HEK293 (cell line): ENCODE data around the gene ITSN2.

Experiments
- CTCF ChIA-PET: fragments of 350-600 bp; formaldehyde crosslinking; extraction: SDS; loops from one replicate; lab custom pipeline; 2021; ENCODE audit warnings: antibody characterized with exemption; lab: Yijun Ruan, JAX
- POLR2A ChIA-PET: fragments of 300-600 bp; formaldehyde crosslinking; extraction: SDS; loops from one replicate; lab custom pipeline; 2020; ENCODE audit warnings: antibody characterized with exemption, inconsistent platforms; lab: Yijun Ruan, JAX
- H3K27ac ChIP-seq: fragments of 200-500 bp; sonication (Bioruptor generic); 2 replicates; pipeline ENCODE4 v1.5.1; 2014; ENCODE audit warnings: low read depth, low read length, control low read depth, inconsistent platforms; ENCODE audit errors: extremely low read depth
- H3K36me3 ChIP-seq, 2 experiments: fragments of 200-500 bp in 1 of 2; sonication (Bioruptor generic) in 1 of 2; 1 replicate in 1 of 2; 2 replicates in 1 of 2; pipeline ENCODE4 v1.5.1; 2014 to 2017; ENCODE audit warnings: inconsistent platforms in 2 of 2, low read length in 2 of 2; ENCODE audit not compliant: control insufficient read depth in 2 of 2, insufficient read depth in 1 of 2
- H3K4me1 ChIP-seq: fragments of 200-500 bp; sonication (Bioruptor generic); 2 replicates; pipeline ENCODE4 v1.5.1; 2014; ENCODE audit warnings: mild to moderate bottlenecking, low read length, inconsistent platforms; ENCODE audit not compliant: control insufficient read depth, insufficient read depth
- H3K4me3 ChIP-seq: 2 replicates; pipeline ENCODE4 v1.5.1; 2011; ENCODE audit warnings: low read depth, mild to moderate bottlenecking, control low read depth, low read length, moderate library complexity
- H3K9me3 ChIP-seq: fragments of 200-500 bp; sonication (Bioruptor generic); 2 replicates; pipeline ENCODE4 v1.5.1; 2014; ENCODE audit warnings: low read depth, low read length, inconsistent platforms; ENCODE audit not compliant: control insufficient read depth, insufficient read depth
- AEBP2 ChIP-seq: fragments of 450-650 bp; formaldehyde crosslinking; IDR thresholded peaks from 2 replicates; pipeline ENCODE4 v1.5.1; 2016; ENCODE audit warnings: missing biosample characterization, missing genetic modification characterization, borderline replicate concordance
- GLI2 ChIP-seq: fragments of 450-650 bp; formaldehyde crosslinking; IDR thresholded peaks from 2 replicates; pipeline ENCODE4; 2017; ENCODE audit warnings: missing biosample characterization, missing genetic modification characterization, low read depth, borderline replicate concordance
- IKZF3 ChIP-seq: fragments of 450-650 bp; IDR thresholded peaks from 2 replicates; pipeline ENCODE4 v1.5.0; 2018; ENCODE audit warnings: missing biosample characterization, mild to moderate bottlenecking, missing genetic modification characterization, moderate library complexity
- SCRT1 ChIP-seq: fragments of 450-650 bp; formaldehyde crosslinking; IDR thresholded peaks from 2 replicates; pipeline ENCODE4 v1.5.1; 2016; ENCODE audit warnings: missing biosample characterization, missing genetic modification characterization, borderline replicate concordance
- ZBTB7A ChIP-seq: fragments of 450-650 bp; formaldehyde crosslinking; IDR thresholded peaks from 2 replicates; pipeline ENCODE4 v1.5.1; 2016; ENCODE audit warnings: low read depth, missing biosample characterization, missing genetic modification characterization
- ZNF248 ChIP-seq: fragments of 450-650 bp; formaldehyde crosslinking; IDR thresholded peaks from 2 replicates; pipeline ENCODE4 v1.5.1; 2017; ENCODE audit warnings: missing biosample characterization, missing genetic modification characterization
- ZNF292 ChIP-seq: fragments of 450-650 bp; formaldehyde crosslinking; IDR thresholded peaks from 2 replicates; pipeline ENCODE4 v1.5.1; 2016; ENCODE audit warnings: low read depth, missing biosample characterization, missing genetic modification characterization, borderline replicate concordance
- ZNF302 ChIP-seq: fragments of 450-650 bp; formaldehyde crosslinking; IDR thresholded peaks from 2 replicates; pipeline ENCODE4 v1.5.1; 2016; ENCODE audit warnings: missing biosample characterization, missing genetic modification characterization, low read depth
- ZNF324 ChIP-seq: fragments of 450-650 bp; formaldehyde crosslinking; IDR thresholded peaks from 2 replicates; pipeline ENCODE4 v1.5.1; 2016; ENCODE audit warnings: missing biosample characterization, missing genetic modification characterization
- ZNF391 ChIP-seq: fragments of 450-650 bp; formaldehyde crosslinking; IDR thresholded peaks from 2 replicates; pipeline ENCODE4 v1.5.1; 2016; ENCODE audit warnings: low read depth, missing biosample characterization, missing genetic modification characterization, borderline replicate concordance
- ZNF398 ChIP-seq: fragments of 450-650 bp; formaldehyde crosslinking; IDR thresholded peaks from 2 replicates; pipeline ENCODE4 v1.5.1; 2017; ENCODE audit warnings: missing biosample characterization, missing genetic modification characterization
- ZNF510 ChIP-seq: fragments of 450-650 bp; formaldehyde crosslinking; IDR thresholded peaks from 2 replicates; pipeline ENCODE4 v1.5.1; 2018; ENCODE audit warnings: mild to moderate bottlenecking, missing genetic modification characterization, missing biosample characterization; ENCODE audit not compliant: insufficient replicate concordance
- ZNF544 ChIP-seq: fragments of 450-650 bp; formaldehyde crosslinking; IDR thresholded peaks from 2 replicates; pipeline ENCODE4 v1.5.0; 2017; ENCODE audit warnings: missing biosample characterization, missing genetic modification characterization
- ZNF610 ChIP-seq: fragments of 450-650 bp; formaldehyde crosslinking; IDR thresholded peaks from 2 replicates; pipeline ENCODE4 v1.5.1; 2016; ENCODE audit warnings: missing biosample characterization, missing genetic modification characterization, borderline replicate concordance
- ZNF660 ChIP-seq: fragments of 450-650 bp; IDR thresholded peaks from 2 replicates; pipeline ENCODE4 v1.5.1; 2018; ENCODE audit warnings: missing biosample characterization, mild to moderate bottlenecking, missing genetic modification characterization
- ZNF677 ChIP-seq: fragments of 450-650 bp; IDR thresholded peaks from 2 replicates; pipeline ENCODE4 v1.5.0; 2018; ENCODE audit warnings: missing biosample characterization, mild to moderate bottlenecking, missing genetic modification characterization, moderate library complexity
- ZNF792 ChIP-seq: fragments of 450-650 bp; formaldehyde crosslinking; IDR thresholded peaks from 2 replicates; pipeline ENCODE4 v1.5.1; 2016; ENCODE audit warnings: missing biosample characterization, missing genetic modification characterization
- TF ChIP-seq, protein P1 (sequence below): fragments of 450-650 bp; IDR thresholded peaks from 2 replicates; pipeline ENCODE4 v1.5.1; 2018; ENCODE audit warnings: missing biosample characterization, mild to moderate bottlenecking, missing genetic modification characterization
- TF ChIP-seq, protein P2 (sequence below): fragments of 450-650 bp; formaldehyde crosslinking; IDR thresholded peaks from 2 replicates; pipeline ENCODE4 v1.5.1; 2017; ENCODE audit warnings: missing biosample characterization, missing genetic modification characterization
- TF ChIP-seq, protein P3 (sequence below): fragments of 450-650 bp; formaldehyde crosslinking; IDR thresholded peaks from 2 replicates; pipeline ENCODE4 v1.5.1; 2016; ENCODE audit warnings: missing biosample characterization, missing genetic modification characterization, borderline replicate concordance
- TF ChIP-seq, protein P4 (sequence below): IDR thresholded peaks from 2 replicates; pipeline ENCODE4 v1.6.1; 2011; ENCODE audit warnings: mild to moderate bottlenecking, low read depth, low read length, borderline replicate concordance

ITSN2 gene

GRCh38 chr2:24365826-24366225 is 5.5 kb upstream of the ITSN2 start (continued):
- TF ChIP-seq, protein P1, sequence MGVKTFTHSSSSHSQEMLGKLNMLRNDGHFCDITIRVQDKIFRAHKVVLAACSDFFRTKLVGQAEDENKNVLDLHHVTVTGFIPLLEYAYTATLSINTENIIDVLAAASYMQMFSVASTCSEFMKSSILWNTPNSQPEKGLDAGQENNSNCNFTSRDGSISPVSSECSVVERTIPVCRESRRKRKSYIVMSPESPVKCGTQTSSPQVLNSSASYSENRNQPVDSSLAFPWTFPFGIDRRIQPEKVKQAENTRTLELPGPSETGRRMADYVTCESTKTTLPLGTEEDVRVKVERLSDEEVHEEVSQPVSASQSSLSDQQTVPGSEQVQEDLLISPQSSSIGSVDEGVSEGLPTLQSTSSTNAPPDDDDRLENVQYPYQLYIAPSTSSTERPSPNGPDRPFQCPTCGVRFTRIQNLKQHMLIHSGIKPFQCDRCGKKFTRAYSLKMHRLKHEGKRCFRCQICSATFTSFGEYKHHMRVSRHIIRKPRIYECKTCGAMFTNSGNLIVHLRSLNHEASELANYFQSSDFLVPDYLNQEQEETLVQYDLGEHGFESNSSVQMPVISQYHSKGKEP (tag by site-specific recombination) = no peak
- TF ChIP-seq ZNF391 = no peak
- no peak for TF ChIP-seq SCRT1 (tag by site-specific recombination)
- no peak for TF ChIP-seq GLI2 (tag by site-specific recombination)
- TF ChIP-seq ZNF610 (tag by site-specific recombination) = no peak
- TF ChIP-seq ZNF544 (tag by site-specific recombination) = no peak
- TF ChIP-seq ZNF248 = no peak
- TF ChIP-seq ZNF292 = no peak
- no peak for TF ChIP-seq ZNF510 (tag by site-specific recombination)

GRCh38 chr2:24365051-24365450 is 4.7 kb upstream of the ITSN2 start:
- Histone ChIP-seq H3K27ac (no peak overlapping the region), H3K4me3 (no peak overlapping the region), H3K36me3 (no peaks in the 10 kb centered on the region)
- CTCF ChIA-PET = no interaction called here
- TF ChIP-seq, protein P2, sequence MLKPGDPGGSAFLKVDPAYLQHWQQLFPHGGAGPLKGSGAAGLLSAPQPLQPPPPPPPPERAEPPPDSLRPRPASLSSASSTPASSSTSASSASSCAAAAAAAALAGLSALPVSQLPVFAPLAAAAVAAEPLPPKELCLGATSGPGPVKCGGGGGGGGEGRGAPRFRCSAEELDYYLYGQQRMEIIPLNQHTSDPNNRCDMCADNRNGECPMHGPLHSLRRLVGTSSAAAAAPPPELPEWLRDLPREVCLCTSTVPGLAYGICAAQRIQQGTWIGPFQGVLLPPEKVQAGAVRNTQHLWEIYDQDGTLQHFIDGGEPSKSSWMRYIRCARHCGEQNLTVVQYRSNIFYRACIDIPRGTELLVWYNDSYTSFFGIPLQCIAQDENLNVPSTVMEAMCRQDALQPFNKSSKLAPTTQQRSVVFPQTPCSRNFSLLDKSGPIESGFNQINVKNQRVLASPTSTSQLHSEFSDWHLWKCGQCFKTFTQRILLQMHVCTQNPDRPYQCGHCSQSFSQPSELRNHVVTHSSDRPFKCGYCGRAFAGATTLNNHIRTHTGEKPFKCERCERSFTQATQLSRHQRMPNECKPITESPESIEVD (tag by site-specific recombination) = no peak
- no peak for TF ChIP-seq ZNF660
- TF ChIP-seq ZBTB7A (tag by site-specific recombination) = no peak
- TF ChIP-seq, protein P3, sequence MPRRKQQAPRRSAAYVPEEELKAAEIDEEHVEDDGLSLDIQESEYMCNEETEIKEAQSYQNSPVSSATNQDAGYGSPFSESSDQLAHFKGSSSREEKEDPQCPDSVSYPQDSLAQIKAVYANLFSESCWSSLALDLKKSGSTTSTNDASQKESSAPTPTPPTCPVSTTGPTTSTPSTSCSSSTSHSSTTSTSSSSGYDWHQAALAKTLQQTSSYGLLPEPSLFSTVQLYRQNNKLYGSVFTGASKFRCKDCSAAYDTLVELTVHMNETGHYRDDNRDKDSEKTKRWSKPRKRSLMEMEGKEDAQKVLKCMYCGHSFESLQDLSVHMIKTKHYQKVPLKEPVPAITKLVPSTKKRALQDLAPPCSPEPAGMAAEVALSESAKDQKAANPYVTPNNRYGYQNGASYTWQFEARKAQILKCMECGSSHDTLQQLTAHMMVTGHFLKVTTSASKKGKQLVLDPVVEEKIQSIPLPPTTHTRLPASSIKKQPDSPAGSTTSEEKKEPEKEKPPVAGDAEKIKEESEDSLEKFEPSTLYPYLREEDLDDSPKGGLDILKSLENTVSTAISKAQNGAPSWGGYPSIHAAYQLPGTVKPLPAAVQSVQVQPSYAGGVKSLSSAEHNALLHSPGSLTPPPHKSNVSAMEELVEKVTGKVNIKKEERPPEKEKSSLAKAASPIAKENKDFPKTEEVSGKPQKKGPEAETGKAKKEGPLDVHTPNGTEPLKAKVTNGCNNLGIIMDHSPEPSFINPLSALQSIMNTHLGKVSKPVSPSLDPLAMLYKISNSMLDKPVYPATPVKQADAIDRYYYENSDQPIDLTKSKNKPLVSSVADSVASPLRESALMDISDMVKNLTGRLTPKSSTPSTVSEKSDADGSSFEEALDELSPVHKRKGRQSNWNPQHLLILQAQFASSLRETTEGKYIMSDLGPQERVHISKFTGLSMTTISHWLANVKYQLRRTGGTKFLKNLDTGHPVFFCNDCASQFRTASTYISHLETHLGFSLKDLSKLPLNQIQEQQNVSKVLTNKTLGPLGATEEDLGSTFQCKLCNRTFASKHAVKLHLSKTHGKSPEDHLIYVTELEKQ (tag by site-specific recombination) = no peak
- TF ChIP-seq GLI2 (tag by site-specific recombination) = no peak
- TF ChIP-seq, protein P4, sequence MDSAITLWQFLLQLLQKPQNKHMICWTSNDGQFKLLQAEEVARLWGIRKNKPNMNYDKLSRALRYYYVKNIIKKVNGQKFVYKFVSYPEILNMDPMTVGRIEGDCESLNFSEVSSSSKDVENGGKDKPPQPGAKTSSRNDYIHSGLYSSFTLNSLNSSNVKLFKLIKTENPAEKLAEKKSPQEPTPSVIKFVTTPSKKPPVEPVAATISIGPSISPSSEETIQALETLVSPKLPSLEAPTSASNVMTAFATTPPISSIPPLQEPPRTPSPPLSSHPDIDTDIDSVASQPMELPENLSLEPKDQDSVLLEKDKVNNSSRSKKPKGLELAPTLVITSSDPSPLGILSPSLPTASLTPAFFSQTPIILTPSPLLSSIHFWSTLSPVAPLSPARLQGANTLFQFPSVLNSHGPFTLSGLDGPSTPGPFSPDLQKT = no peak
- TF ChIP-seq ZNF792 = no peak
- TF ChIP-seq ZNF324 = no peak
- TF ChIP-seq ZNF610 (tag by site-specific recombination) = no peak
- TF ChIP-seq ZNF398 (tag by site-specific recombination) = no peak
- TF ChIP-seq AEBP2 = no peak
- TF ChIP-seq ZNF677 (tag by site-specific recombination) = no peak
- TF ChIP-seq IKZF3 = no peak
- no peak for TF ChIP-seq ZNF302 (tag by site-specific recombination)
- TF ChIP-seq, all 188 proteins: peak for 0
- H3K9me3 ChIP-seq = no peaks in the 10 kb centered on the region
- POLR2A ChIA-PET = no interaction called here
- H3K4me1 ChIP-seq = no peaks in the 10 kb centered on the region; the same call in 1 of the 2 replicates
